Omental fat pad (tissue), 4 donors: ENCODE data around the gene LTBP2. TPM values are rescaled to one million over a fixed set of nuclear protein-coding genes. Genes with fewer than 3 reads are reported as not detected.

Source experiments
- ATAC-seq: fragments of 150-250 bp; one replicate; pipeline ENCODE4 v1.9.1; 2016; ENCODE audit warnings: mild to moderate bottlenecking, moderate library complexity; ENCODE audit not compliant: low FRiP score
- DNase-seq: peaks from one replicate; pipeline ENCODE4 v3.0.0-alpha.2; 2019; ENCODE audit warnings: low spot score
- CTCF ChIP-seq, 3 donors: fragments of 450-650 bp; IDR thresholded peaks; one replicate each; pipeline ENCODE4 v1.5.1; 2016 to 2017; ENCODE audit warnings: antibody characterized with exemption in 3 of 3, mild to moderate bottlenecking in 3 of 3, moderate library complexity in 2 of 3
- total RNA-seq, 4 donors: library from RNA; depleted of rRNA; stranded (reverse); fragments of >200 nt; gene quantifications; one replicate each; pipeline ENCODE4 v1.1.0, GENCODE V29; 2016

LTBP2 gene
- total RNA-seq, 4 donors from 2014 or later, result 31.6 to 104 (median 72.3) TPM

GRCh38 chr14:74493343-74494261, 118.4 kb downstream of the LTBP2 start, which contains the start of gene ISCA2:
Gene ISCA2 (plus strand): TSS chr14:74493765. CDS start chr14:74493775, 10 bp downstream.
- no peak for TF ChIP-seq CTCF (IDR thresholded peaks at IDR 0.05)
- peak; percentile 96 for ATAC-seq
- DNase-seq, result peak; percentile 96

- TF ChIP-seq CTCF (IDR thresholded peaks at IDR 0.05), result no peak
- ATAC-seq (no peak), DNase-seq (peak; percentile 32)
These were observed 119.2 kb downstream of the LTBP2 start, which contains the start of gene NPC2 for GRCh38 chr14:74492776-74493342. Gene NPC2 (minus strand): TSS chr14:74493305. CDS start chr14:74493274, 31 bp downstream.

GRCh38 chr14:74491956-74492775, 119.9 kb downstream of the LTBP2 start:
- ATAC-seq, result no peak
- TF ChIP-seq CTCF (IDR thresholded peaks at IDR 0.05), result no peak
- no peak for DNase-seq

GRCh38 chr14:74490486-74490885, 121.6 kb downstream of the LTBP2 start:
- DNase-seq, result no peak
- ATAC-seq, result no peak
- TF ChIP-seq CTCF (IDR thresholded peaks at IDR 0.05), result no peak

GRCh38 chr14:74488786-74489397, 123.1 kb downstream of the LTBP2 start:
- no peak for TF ChIP-seq CTCF (IDR thresholded peaks at IDR 0.05)
- DNase-seq (no peak), ATAC-seq (no peak)

GRCh38 chr14:74486164-74486563, 125.9 kb downstream of the LTBP2 start:
- ATAC-seq (no peak), DNase-seq (no peak)
- TF ChIP-seq CTCF (IDR thresholded peaks at IDR 0.05), result no peak
